Fibroblast of pulmonary artery (primary cell): ENCODE data around the gene TMEM62.

Experiments used
- DNase-seq: peaks from one replicate; pipeline ENCODE4 v3.0.0-alpha.2; 2010; ENCODE audit warnings: low read depth
- H3K4me3 ChIP-seq: replicated peaks from 2 replicates; pipeline ENCODE4 v1.5.1; 2011; ENCODE audit warnings: low read depth, mild to moderate bottlenecking, control low read depth, low read length, moderate library complexity
- TF ChIP-seq, protein P1 (sequence below): IDR thresholded peaks from 2 replicates; pipeline ENCODE4 v1.5.1; 2011; ENCODE audit warnings: mild to moderate bottlenecking, control low read depth, low read length, inconsistent platforms; ENCODE audit errors: missing control alignments

Gene TMEM62

DNA sequence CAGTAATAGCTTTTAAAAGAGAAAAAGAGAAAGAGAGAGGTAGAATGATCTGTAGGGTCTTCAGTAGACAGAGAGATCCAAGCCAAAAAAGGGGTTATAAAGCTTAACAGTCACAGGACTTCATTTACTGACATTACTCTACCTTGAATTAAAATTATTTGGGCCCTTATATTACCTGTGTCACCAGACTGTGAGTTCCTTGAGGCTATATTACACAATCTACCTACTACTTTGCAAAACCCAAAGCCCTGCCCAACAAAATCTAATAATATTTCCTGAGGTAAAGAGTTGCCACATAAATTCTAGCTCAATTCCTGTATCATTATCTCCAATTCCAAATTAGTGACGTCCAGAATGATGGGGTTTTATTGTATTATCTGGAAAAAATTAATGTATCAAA, 29.5 kb upstream of the TMEM62 start:
- TF ChIP-seq, protein P1, sequence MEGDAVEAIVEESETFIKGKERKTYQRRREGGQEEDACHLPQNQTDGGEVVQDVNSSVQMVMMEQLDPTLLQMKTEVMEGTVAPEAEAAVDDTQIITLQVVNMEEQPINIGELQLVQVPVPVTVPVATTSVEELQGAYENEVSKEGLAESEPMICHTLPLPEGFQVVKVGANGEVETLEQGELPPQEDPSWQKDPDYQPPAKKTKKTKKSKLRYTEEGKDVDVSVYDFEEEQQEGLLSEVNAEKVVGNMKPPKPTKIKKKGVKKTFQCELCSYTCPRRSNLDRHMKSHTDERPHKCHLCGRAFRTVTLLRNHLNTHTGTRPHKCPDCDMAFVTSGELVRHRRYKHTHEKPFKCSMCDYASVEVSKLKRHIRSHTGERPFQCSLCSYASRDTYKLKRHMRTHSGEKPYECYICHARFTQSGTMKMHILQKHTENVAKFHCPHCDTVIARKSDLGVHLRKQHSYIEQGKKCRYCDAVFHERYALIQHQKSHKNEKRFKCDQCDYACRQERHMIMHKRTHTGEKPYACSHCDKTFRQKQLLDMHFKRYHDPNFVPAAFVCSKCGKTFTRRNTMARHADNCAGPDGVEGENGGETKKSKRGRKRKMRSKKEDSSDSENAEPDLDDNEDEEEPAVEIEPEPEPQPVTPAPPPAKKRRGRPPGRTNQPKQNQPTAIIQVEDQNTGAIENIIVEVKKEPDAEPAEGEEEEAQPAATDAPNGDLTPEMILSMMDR: no peak
- no peak overlapping the region for H3K4me3 ChIP-seq
- DNase-seq: no peak

DNA sequence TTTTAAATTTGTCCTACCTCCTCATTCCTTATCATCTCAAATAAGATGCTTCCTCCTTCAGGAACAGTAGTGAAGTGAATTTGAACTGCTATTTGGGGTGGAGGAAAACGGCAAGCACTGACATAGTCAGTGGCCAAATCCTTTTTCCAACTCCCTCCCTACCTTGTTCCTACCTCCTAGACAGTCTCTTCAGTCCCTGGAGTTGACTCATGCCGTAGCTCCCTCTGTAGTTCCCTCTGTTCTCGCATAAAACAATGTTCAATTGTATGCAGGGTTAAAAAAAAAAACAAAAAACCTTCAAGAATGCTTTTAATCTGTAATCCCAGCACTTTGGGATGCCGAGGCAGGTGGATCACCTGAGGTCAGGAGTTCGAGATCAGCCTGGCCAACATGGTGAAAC, 29.0 kb upstream of the TMEM62 start:
- TF ChIP-seq, protein P1: no peak
- H3K4me3 ChIP-seq: peak overlapping the region; percentile 93

DNA sequence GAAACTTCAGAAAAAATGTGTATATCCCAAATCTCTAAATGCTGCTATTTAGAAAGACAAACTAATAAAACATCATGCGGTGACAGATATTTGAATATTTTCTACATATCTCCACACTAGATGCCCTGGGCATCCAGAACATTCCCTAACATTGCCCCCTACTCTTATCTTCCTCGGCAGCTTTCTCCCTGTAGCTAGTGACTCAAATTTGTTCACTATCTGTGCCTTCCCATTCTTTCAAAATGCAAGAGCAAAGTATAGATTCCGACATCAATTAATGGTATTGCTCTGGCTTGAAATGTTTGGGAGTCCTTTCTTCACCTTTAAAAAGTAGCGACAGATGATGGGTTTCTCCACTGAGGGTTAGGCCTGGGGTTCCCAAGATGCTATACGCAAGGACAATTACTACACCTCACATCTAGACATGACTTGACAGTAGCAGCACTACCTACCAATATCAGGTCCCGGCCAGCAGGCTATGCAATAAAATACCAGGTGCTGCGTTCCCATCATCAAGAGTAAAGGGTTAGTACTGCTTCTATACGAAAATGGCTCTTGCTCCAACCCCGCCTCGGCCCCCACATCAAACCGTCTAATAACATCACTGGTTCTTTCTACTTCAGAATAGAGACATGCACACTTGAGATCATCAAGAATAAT, 28.2 kb upstream of the TMEM62 start:
- TF ChIP-seq, protein P1: no peak
- DNase-seq: peak; percentile 13
- H3K4me3 ChIP-seq: peak overlapping the region; percentile 93

More for the DNA sequence above, 29.0 kb upstream of the TMEM62 start:
- no peak for DNase-seq

DNA sequence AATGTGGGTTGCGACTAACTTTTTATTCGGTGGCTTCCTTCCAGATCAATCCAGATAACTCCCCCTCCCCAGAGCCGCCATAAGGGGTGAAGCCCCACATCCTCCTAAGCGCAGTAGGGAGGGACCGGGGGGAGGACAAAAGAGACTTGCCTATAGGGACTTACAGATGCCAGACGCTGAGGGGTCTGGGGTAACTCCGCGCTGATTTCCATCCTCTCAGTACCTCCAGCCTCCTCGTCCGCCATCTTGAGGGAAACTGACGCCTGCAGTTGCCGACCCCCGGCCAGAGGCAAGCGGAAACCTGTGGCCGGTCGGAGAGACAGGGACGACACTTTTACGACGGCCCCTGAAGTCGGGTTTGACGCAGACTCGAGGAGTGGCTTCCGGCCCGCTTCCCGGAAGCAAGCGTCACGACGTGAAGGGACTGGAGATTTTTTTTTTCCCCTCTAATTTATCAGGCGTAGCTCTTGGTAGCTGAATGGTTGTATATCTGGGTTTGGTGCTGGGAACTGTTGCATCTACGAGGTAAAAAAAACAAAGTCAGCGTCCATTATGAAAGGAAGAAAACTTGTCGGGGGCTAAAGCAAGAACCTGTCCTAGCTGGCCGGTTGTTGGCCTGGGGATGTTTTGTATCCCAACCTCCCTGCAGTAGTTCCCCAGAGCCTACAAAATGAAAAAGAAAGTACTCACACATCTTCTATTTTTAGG, 27.5 kb upstream of the TMEM62 start, which contains the start of gene UBR1:
UBR1 (minus strand) TSS at position 261 of the 708 bp plus-strand sequence; CDS start at position 245, 16 bp downstream.
- peak within 1 kb of the TSS; percentile 93 for H3K4me3 ChIP-seq
- TF ChIP-seq, protein P1: no peak
- DNase-seq: peak; percentile 96

DNA sequence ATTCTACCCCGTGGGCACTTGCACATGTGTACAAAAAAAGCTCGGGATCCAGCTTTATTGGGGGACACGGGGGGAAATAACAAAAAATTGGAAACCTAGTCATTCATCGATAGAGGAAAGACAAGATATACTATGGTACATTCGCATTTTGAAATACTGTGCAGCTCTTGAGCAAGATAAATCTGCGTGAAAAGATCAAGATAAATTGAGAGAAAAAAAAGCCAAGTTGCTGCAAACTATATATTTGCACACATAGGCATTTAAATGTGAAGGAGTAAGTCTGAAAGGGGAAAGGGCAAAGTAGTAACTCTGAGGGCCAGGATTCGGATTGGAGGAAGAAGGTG, 26.9 kb upstream of the TMEM62 start:
- TF ChIP-seq, protein P1: no peak
- no peak for DNase-seq
- peak overlapping the region; percentile 93 for H3K4me3 ChIP-seq

DNA sequence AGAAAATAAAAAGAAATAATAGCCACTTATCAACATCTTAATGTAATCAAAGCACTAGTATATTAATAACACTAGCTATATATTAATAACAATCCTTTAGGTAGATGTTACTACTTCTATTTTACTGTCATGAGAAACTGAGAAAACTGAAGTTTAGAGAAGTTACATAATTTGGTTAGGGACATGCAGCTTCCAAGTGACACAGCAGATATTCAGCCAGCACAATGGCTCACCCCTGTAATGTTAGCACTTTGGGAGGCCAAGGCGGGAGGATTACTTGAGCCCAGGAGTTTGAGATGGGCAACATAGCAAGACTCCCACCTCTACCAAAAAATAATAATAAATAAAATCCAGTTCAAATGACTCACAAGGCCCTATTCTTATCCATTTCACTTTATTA, 25.6 kb upstream of the TMEM62 start:
- no peak for DNase-seq
- no peak overlapping the region for H3K4me3 ChIP-seq
- TF ChIP-seq, protein P1: no peak
